Fibroblast of lung (primary cell): ENCODE results near the gene CLCF1. TPM values are rescaled to one million over a fixed set of nuclear protein-coding genes. Genes with fewer than 3 reads are reported as not detected.
A peak's percentile ranks its signal among the peaks of the same experiment; 100 is the strongest.

ENCODE experiments used
- DNase-seq, 2 donors: peaks; one replicate each; pipeline versions ENCODE4 v3.0.0 to v3.0.0-alpha.2; 2010; ENCODE audit warnings: low read depth in 2 of 2
- H2AFZ ChIP-seq: 2 replicates; pipeline ENCODE4 v1.5.1; 2012; ENCODE audit warnings: low read length, control low read depth, inconsistent platforms
- H3K27ac ChIP-seq: 2 replicates; pipeline ENCODE4 v1.5.1; 2011; ENCODE audit warnings: low read length, control low read depth; ENCODE audit not compliant: insufficient read depth
- H3K27me3 ChIP-seq: 2 replicates; pipeline ENCODE4 v1.5.1; 2011; ENCODE audit warnings: mild to moderate bottlenecking, low read length; ENCODE audit not compliant: control insufficient read depth, insufficient read depth
- H3K36me3 ChIP-seq: 2 replicates; pipeline ENCODE4 v1.5.1; 2011; ENCODE audit warnings: low read length; ENCODE audit not compliant: control insufficient read depth, insufficient read depth
- H3K4me1 ChIP-seq: 2 replicates; pipeline ENCODE4 v1.5.1; 2011; ENCODE audit warnings: low read length; ENCODE audit not compliant: control insufficient read depth, insufficient read depth; ENCODE audit errors: extremely low read depth
- H3K4me2 ChIP-seq: 2 replicates; pipeline ENCODE4 v1.5.1; 2011; ENCODE audit warnings: low read length, control low read depth; ENCODE audit not compliant: insufficient read depth; ENCODE audit errors: extremely low read depth
- H3K4me3 ChIP-seq, 4 experiments: fragments of 200-600 bp in 1 of 4; sonication (generic) in 1 of 4; replicated peaks in 1 of 4; 2 replicates each; pipeline ENCODE4 v1.5.1; 2011 to 2016; ENCODE audit warnings: low read length in 4 of 4, low read depth in 3 of 4, mild to moderate bottlenecking in 3 of 4, control low read depth in 2 of 4, inconsistent platforms in 1 of 4, mixed read lengths in 1 of 4; ENCODE audit not compliant: insufficient read depth in 1 of 4; ENCODE audit errors: control extremely low read depth in 1 of 4
- H3K79me2 ChIP-seq: 2 replicates; pipeline ENCODE4 v1.5.1; 2012; ENCODE audit warnings: mild to moderate bottlenecking, low read length, inconsistent platforms; ENCODE audit not compliant: control insufficient read depth, insufficient read depth
- H3K9ac ChIP-seq: 2 replicates; pipeline ENCODE4 v1.5.1; 2011; ENCODE audit warnings: mild to moderate bottlenecking, low read length, control low read depth; ENCODE audit not compliant: insufficient read depth
- H3K9me3 ChIP-seq: 2 replicates; pipeline ENCODE4 v1.5.1; 2012; ENCODE audit warnings: low read depth, low read length; ENCODE audit not compliant: control insufficient read depth, insufficient read depth
- H4K20me1 ChIP-seq: 2 replicates; pipeline ENCODE4 v1.5.1; 2011; ENCODE audit warnings: low read length; ENCODE audit not compliant: control insufficient read depth, insufficient read depth; ENCODE audit errors: extremely low read depth
- EZH2 ChIP-seq: IDR thresholded peaks from 2 replicates; pipeline ENCODE4 v1.5.1; 2012; ENCODE audit warnings: low read length, control low read depth, mild to moderate bottlenecking; ENCODE audit errors: missing control alignments
- polyA plus RNA-seq, 2 donors: library from polyadenylated mRNA; depleted of rRNA in 1 of 2; stranded (reverse) in 1 of 2; unstranded in 1 of 2; fragments of >200 nt; gene quantifications; 2 replicates each; pipeline ENCODE4 v1.2.1, GENCODE V29; 2011 to 2012; ENCODE audit warnings: missing spikeins in 1 of 2
- total RNA-seq: library from RNA; depleted of rRNA; stranded (reverse); fragments of >200 nt; gene quantifications from 2 replicates; pipeline ENCODE4 v1.2.1, GENCODE V29; 2014
- TF ChIP-seq, protein P1 (sequence below), 2 donors: IDR thresholded peaks in 1 of 2; conservative IDR thresholded peaks in 1 of 2; 1 replicate in 1 of 2; 2 replicates in 1 of 2; pipeline ENCODE4 v1.5.1; 2011 to 2012; ENCODE audit warnings: low read length in 2 of 2, control low read depth in 1 of 2, inconsistent platforms in 1 of 2, low read depth in 1 of 2, mild to moderate bottlenecking in 1 of 2

The CLCF1 gene
- total and polyA plus RNA-seq, 2 donors (not counting 1 experiment from before 2014, with no cell fraction given): 2.3 to 6.0 TPM

- Histone ChIP-seq H3K36me3 (no peaks in the 10 kb centered on the region), H3K27ac (no peak overlapping the region), H3K27me3 (no peaks in the 10 kb centered on the region), H3K79me2 (peaks cover 10% of the 10 kb centered on the region), H2AFZ (no peak overlapping the region), H4K20me1 (no peaks in the 10 kb centered on the region), H3K9me3 (no peaks in the 10 kb centered on the region), H3K4me3 (no peak overlapping the region), H3K4me1 (peaks cover 28% of the 10 kb centered on the region), H3K9ac (no peak overlapping the region), H3K4me2 (no peak overlapping the region)
- TF ChIP-seq, protein P1, sequence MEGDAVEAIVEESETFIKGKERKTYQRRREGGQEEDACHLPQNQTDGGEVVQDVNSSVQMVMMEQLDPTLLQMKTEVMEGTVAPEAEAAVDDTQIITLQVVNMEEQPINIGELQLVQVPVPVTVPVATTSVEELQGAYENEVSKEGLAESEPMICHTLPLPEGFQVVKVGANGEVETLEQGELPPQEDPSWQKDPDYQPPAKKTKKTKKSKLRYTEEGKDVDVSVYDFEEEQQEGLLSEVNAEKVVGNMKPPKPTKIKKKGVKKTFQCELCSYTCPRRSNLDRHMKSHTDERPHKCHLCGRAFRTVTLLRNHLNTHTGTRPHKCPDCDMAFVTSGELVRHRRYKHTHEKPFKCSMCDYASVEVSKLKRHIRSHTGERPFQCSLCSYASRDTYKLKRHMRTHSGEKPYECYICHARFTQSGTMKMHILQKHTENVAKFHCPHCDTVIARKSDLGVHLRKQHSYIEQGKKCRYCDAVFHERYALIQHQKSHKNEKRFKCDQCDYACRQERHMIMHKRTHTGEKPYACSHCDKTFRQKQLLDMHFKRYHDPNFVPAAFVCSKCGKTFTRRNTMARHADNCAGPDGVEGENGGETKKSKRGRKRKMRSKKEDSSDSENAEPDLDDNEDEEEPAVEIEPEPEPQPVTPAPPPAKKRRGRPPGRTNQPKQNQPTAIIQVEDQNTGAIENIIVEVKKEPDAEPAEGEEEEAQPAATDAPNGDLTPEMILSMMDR (conservative IDR thresholded peaks at IDR 0.05 in 1 of 2, IDR thresholded peaks at IDR 0.05 in 1 of 2; ENCODE audit: low read depth in 1 of 2, low read length in 2 of 2): no peak
- TF ChIP-seq EZH2: no peak
- DNase-seq: no peak
Measured at GRCh38 chr11:67376063-67376820, 2.8 kb upstream of the CLCF1 start.

- no peak for DNase-seq
- Histone ChIP-seq H2AFZ (no peak overlapping the region), H3K4me3 (no peak overlapping the region), H3K36me3 (no peaks in the 10 kb centered on the region), H3K27ac (no peak overlapping the region), H4K20me1 (no peaks in the 10 kb centered on the region), H3K79me2 (peaks cover 18% of the 10 kb centered on the region), H3K27me3 (no peaks in the 10 kb centered on the region), H3K4me1 (peaks cover 36% of the 10 kb centered on the region), H3K9ac (no peak overlapping the region), H3K9me3 (no peaks in the 10 kb centered on the region), H3K4me2 (no peak overlapping the region)
- TF ChIP-seq, protein P1 (conservative IDR thresholded peaks at IDR 0.05 in 1 of 2, IDR thresholded peaks at IDR 0.05 in 1 of 2; ENCODE audit: low read depth in 1 of 2, low read length in 2 of 2): no peak
- TF ChIP-seq EZH2: no peak
Measured at GRCh38 chr11:67375320-67376055, 2.1 kb upstream of the CLCF1 start.

DNA sequence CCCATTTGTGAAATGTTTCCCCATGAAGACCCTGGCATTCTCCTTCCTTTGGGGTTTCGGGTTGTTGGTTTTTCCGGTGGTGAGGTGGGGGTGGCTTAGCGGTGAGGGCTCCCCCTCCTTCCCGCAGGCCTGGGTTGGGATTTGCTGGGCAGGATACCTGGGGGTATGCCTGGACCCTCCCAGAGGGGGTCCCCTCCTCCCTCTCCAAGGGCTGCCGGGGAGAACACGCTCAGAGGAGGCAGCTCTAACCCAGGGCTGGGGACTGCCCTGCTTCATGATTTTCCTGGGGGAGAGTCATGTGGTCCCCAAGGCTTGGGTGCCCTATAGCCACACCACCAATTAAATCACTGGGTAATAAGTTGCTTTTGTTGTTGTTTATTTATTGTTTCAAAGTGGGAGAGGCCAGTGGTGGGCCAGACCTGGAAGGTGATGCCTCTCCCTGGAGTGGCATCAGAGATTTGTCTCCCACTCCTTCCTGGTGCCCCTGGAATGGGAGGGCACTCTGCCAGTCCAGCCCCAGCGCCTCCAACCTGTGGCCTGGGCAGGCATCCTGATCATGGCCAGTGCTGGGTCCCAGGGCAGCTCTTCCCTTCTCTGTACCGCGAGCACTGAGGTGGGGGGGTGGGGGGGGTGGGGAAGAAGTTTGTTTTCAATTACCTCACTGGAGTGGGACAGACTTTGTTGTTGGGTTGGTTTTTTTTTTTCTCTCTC, 1.3 kb upstream of the CLCF1 start:
- peaks cover 40% of the 10 kb centered on the region for H3K4me1 ChIP-seq
- H2AFZ ChIP-seq: no peak overlapping the region

More for the DNA sequence above, 1.3 kb upstream of the CLCF1 start:
- TF ChIP-seq, protein P1 (conservative IDR thresholded peaks at IDR 0.05 in 1 of 2, IDR thresholded peaks at IDR 0.05 in 1 of 2; ENCODE audit: low read depth in 1 of 2, low read length in 2 of 2): no peak
- no peak for TF ChIP-seq EZH2
- Histone ChIP-seq H3K27ac (peak overlapping the region; percentile 97), H3K79me2 (peaks cover 21% of the 10 kb centered on the region), H4K20me1 (no peaks in the 10 kb centered on the region), H3K36me3 (no peaks in the 10 kb centered on the region), H3K9ac (peak overlapping the region; percentile 54), H3K4me3 (peak overlapping the region in 2 of 4 experiments; percentile 35 to 74), H3K27me3 (no peaks in the 10 kb centered on the region), H3K4me2 (peak overlapping the region; percentile 55), H3K9me3 (no peaks in the 10 kb centered on the region)
- DNase-seq: peak in 1 of 2 donors; percentile 44
